ENCODE data around the gene PRSS21. TPM values are rescaled to one million over a fixed set of nuclear protein-coding genes. Genes with fewer than 3 reads are reported as not detected.

Gene PRSS21
- total RNA-seq, 2 experiments from 2014 or later, result 11.3 to 12.5 TPM

- CTCF ChIA-PET, result no interaction called here
- Mint-ChIP-seq H3K9me3 (no peaks in the 10 kb centered on the region), H3K4me3 (no peak overlapping the region), H3K36me3 (ENCODE audit: low read depth) (peaks cover 62% of the 10 kb centered on the region), H3K4me1 (ENCODE audit: low read depth) (peaks cover 7% of the 10 kb centered on the region), H3K27me3 (no peaks in the 10 kb centered on the region), H3K27ac (peak overlapping the region; percentile 10)
- POLR2A ChIA-PET, result interaction anchor here (0.8 to 4.5 kb wide), 4 partner anchors 11 to 18 kb away, joined by 3 to 45 read pairs (median 20); partner anchors contain the start of gene SRRM2
- DNase-seq (no peak), ATAC-seq (no peak)
- intact Hi-C loops (cut with micrococcal nuclease), result no loop called here
- TF ChIP-seq, protein P1, sequence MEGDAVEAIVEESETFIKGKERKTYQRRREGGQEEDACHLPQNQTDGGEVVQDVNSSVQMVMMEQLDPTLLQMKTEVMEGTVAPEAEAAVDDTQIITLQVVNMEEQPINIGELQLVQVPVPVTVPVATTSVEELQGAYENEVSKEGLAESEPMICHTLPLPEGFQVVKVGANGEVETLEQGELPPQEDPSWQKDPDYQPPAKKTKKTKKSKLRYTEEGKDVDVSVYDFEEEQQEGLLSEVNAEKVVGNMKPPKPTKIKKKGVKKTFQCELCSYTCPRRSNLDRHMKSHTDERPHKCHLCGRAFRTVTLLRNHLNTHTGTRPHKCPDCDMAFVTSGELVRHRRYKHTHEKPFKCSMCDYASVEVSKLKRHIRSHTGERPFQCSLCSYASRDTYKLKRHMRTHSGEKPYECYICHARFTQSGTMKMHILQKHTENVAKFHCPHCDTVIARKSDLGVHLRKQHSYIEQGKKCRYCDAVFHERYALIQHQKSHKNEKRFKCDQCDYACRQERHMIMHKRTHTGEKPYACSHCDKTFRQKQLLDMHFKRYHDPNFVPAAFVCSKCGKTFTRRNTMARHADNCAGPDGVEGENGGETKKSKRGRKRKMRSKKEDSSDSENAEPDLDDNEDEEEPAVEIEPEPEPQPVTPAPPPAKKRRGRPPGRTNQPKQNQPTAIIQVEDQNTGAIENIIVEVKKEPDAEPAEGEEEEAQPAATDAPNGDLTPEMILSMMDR (IDR thresholded peaks at IDR 0.05), result no peak
These were observed 47.4 kb upstream of the PRSS21 start for GRCh38 chr16:2769675-2770056.

- CTCF ChIA-PET, result no interaction called here
These were observed 46.7 kb upstream of the PRSS21 start for GRCh38 chr16:2770057-2770951.

DNA sequence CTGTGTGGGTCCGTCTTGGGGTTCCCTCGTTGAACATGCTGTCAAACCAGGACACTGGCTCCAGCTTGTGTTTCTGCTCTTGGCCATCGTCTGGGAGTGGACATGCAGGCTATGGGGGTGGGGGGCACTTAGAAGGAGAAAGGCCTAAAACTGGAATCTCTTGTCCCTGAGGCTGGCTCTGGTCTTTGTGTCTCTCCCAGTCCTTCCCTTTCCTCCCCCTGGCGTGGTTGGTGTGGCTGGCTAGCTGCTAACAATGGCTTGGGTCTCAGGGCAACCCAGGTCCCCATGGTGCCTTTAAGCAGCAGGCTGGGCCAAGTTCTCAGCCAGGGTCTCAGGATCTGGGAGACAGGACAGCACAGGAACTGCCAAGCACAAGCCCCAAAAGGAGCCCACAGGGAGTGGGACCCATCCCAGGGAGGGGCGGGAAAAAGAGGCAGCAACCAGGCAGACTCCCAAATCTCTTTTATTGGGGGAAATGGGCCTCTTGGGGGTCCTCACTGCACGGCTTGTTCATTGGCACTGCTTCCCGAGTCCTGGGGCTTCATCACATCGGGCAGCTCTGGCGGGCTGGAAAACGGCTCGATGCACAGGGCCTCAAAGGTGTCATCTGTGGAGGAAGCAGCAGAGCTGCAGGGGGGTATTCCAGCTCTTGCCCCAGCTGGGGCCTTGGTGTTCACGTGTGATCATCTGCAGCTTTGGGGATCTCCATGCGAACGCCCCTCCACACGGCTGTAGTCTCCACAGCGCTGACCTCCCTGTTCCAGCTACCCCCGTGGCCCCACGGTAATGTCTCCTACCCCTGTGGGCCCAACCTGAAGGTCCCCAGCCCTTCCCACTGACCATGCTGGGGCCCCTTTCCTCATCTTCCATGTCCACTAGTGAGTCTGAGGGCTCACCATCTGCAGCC lies 45.3 kb upstream of the PRSS21 start:
- Mint-ChIP-seq H3K27me3 (no peaks in the 10 kb centered on the region), H3K36me3 (ENCODE audit: low read depth) (peaks cover 50% of the 10 kb centered on the region), H3K27ac (peak overlapping the region; percentile 63), H3K4me1 (ENCODE audit: low read depth) (peaks cover 14% of the 10 kb centered on the region), H3K9me3 (no peaks in the 10 kb centered on the region), H3K4me3 (no peak overlapping the region)
- ATAC-seq (no peak), DNase-seq (no peak)
- intact Hi-C loops (cut with micrococcal nuclease), result no loop called here
- POLR2A ChIA-PET, result interaction anchor here (1.1 to 8.7 kb wide), 5 partner anchors 9 to 20 kb away, joined by 5 to 80 read pairs (median 6); partner anchors contain the start of gene SRRM2
- TF ChIP-seq, protein P1 (IDR thresholded peaks at IDR 0.05), result no peak
- CTCF ChIA-PET, result interaction anchor here (1.1 kb wide), 1 partner anchor 96 kb away, joined by 3 read pairs; no protein-coding TSS in a partner anchor

More at GRCh38 chr16:2770057-2770951, 46.7 kb upstream of the PRSS21 start:
- TF ChIP-seq, protein P1 (IDR thresholded peaks at IDR 0.05), result no peak
- H3K27me3 Mint-ChIP-seq, result no peaks in the 10 kb centered on the region
- intact Hi-C loops (cut with micrococcal nuclease), result no loop called here
- ATAC-seq (peak; percentile 28), DNase-seq (no peak)
- peaks cover 56% of the 10 kb centered on the region for H3K36me3 Mint-ChIP-seq (ENCODE audit: low read depth)
- no peak overlapping the region for H3K27ac Mint-ChIP-seq
- H3K4me1 Mint-ChIP-seq (ENCODE audit: low read depth), result peaks cover 8% of the 10 kb centered on the region
- H3K9me3 Mint-ChIP-seq, result no peaks in the 10 kb centered on the region
- no peak overlapping the region for H3K4me3 Mint-ChIP-seq
- POLR2A ChIA-PET, result interaction anchor here (0.8 to 4.5 kb wide), 4 partner anchors 12 to 19 kb away, joined by 3 to 45 read pairs (median 20); partner anchors contain the start of gene SRRM2

GRCh38 chr16:2773188-2773968 lies 43.7 kb upstream of the PRSS21 start:
- Mint-ChIP-seq H3K36me3 (ENCODE audit: low read depth) (peaks cover 44% of the 10 kb centered on the region), H3K27me3 (no peaks in the 10 kb centered on the region), H3K4me1 (ENCODE audit: low read depth) (peaks cover 18% of the 10 kb centered on the region), H3K9me3 (no peaks in the 10 kb centered on the region), H3K27ac (peak overlapping the region; percentile 25), H3K4me3 (no peak overlapping the region)
- ATAC-seq (no peak), DNase-seq (no peak)
- CTCF ChIA-PET, result interaction anchor here (0.9 kb wide), 1 partner anchor 9 kb away, joined by 4 read pairs; no protein-coding TSS in a partner anchor
- TF ChIP-seq, protein P1 (IDR thresholded peaks at IDR 0.05), result no peak
- POLR2A ChIA-PET, result interaction anchor here (0.6 to 8.7 kb wide), 7 partner anchors 8 to 20 kb away, joined by 4 to 80 read pairs (median 6); partner anchors contain the start of gene SRRM2
- intact Hi-C loops (cut with micrococcal nuclease), result no loop called here

All from activated CD8-positive, alpha-beta T cell treated with anti-CD3 and anti-CD28 coated beads for 36 hours (primary cell).